ENCODE results near the gene HCFC1. TPM values are rescaled to one million over a fixed set of nuclear protein-coding genes. Genes with fewer than 3 reads are reported as not detected.

Gene HCFC1
- total RNA-seq, 1 donor from 2014 or later, result 48.4 TPM

- H3K36me3 ChIP-seq, result no peaks in the 10 kb centered on the region
- H3K27me3 ChIP-seq (ENCODE audit: low read depth), result no peaks in the 10 kb centered on the region
- no peak overlapping the region for H3K27ac ChIP-seq
- peaks cover 13% of the 10 kb centered on the region for H3K4me1 ChIP-seq
- TF ChIP-seq, protein P1, sequence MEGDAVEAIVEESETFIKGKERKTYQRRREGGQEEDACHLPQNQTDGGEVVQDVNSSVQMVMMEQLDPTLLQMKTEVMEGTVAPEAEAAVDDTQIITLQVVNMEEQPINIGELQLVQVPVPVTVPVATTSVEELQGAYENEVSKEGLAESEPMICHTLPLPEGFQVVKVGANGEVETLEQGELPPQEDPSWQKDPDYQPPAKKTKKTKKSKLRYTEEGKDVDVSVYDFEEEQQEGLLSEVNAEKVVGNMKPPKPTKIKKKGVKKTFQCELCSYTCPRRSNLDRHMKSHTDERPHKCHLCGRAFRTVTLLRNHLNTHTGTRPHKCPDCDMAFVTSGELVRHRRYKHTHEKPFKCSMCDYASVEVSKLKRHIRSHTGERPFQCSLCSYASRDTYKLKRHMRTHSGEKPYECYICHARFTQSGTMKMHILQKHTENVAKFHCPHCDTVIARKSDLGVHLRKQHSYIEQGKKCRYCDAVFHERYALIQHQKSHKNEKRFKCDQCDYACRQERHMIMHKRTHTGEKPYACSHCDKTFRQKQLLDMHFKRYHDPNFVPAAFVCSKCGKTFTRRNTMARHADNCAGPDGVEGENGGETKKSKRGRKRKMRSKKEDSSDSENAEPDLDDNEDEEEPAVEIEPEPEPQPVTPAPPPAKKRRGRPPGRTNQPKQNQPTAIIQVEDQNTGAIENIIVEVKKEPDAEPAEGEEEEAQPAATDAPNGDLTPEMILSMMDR (IDR thresholded peaks at IDR 0.05), result no peak
- H3K4me3 ChIP-seq, result peak overlapping the region; percentile 31
- no peak for DNase-seq
- intact Hi-C loops (cut with DNase I), result no loop called here
- no peaks in the 10 kb centered on the region for H3K9me3 ChIP-seq
- ATAC-seq, result no peak
Observed at GRCh38 chrX:153905481-153906095, 66.0 kb downstream of the HCFC1 start.

GRCh38 chrX:153903991-153904957, 67.3 kb downstream of the HCFC1 start, which contains the start of gene AVPR2:
Gene AVPR2 (plus strand): TSS chrX:153904673. CDS start chrX:153905146, 473 bp downstream.
- ATAC-seq (peak; percentile 13 to 15), DNase-seq (no peak)
- peak within 1 kb of the TSS; percentile 31 for H3K4me3 ChIP-seq
- intact Hi-C loops (cut with DNase I), result no loop called here
- H3K27ac ChIP-seq, result peak within 1 kb of the TSS; percentile 18
- H3K4me1 ChIP-seq, result peaks cover 13% of the 10 kb centered on the region
- H3K9me3 ChIP-seq, result no peaks in the 10 kb centered on the region
- H3K36me3 ChIP-seq, result no peaks in the 10 kb centered on the region
- H3K27me3 ChIP-seq (ENCODE audit: low read depth), result no peaks in the 10 kb centered on the region
- TF ChIP-seq, protein P1 (IDR thresholded peaks at IDR 0.05), result no peak

- ATAC-seq (peak; percentile 25 to 45), DNase-seq (no peak)
- intact Hi-C loops (cut with DNase I), result no loop called here
- Histone ChIP-seq H3K36me3 (no peaks in the 10 kb centered on the region), H3K4me3 (no peak overlapping the region), H3K9me3 (no peaks in the 10 kb centered on the region), H3K27me3 (ENCODE audit: low read depth) (no peaks in the 10 kb centered on the region), H3K4me1 (peaks cover 13% of the 10 kb centered on the region), H3K27ac (peak overlapping the region; percentile 18)
- TF ChIP-seq, protein P1 (IDR thresholded peaks at IDR 0.05), result no peak
Observed at GRCh38 chrX:153903238-153903980, 68.2 kb downstream of the HCFC1 start.

DNA sequence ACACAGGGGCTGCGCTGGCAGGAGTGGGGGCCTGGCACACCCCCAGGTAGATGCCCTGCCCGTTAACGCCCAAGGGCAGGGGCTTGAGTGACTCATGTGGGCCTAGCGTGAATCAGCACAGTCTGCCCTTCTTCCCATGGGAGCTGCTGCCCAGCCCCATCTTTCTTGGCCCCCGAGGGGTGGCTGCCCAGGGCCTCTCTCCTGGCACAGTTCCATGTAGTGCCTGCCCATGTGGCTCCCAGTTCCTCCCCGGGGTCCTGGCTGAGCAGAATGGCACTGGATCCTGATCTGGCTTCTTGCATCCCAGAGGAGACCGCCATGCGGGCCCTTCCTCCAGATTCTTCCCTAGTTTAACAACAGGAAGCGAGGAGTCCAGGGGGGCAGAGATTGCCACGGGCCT, 69.2 kb downstream of the HCFC1 start:
- TF ChIP-seq, protein P1 (IDR thresholded peaks at IDR 0.05), result no peak
- peak in 1 of 2 donors; percentile 4 for ATAC-seq
- Histone ChIP-seq H3K36me3 (no peaks in the 10 kb centered on the region), H3K27ac (no peak overlapping the region), H3K4me1 (peaks cover 13% of the 10 kb centered on the region), H3K4me3 (no peak overlapping the region), H3K27me3 (ENCODE audit: low read depth) (no peaks in the 10 kb centered on the region), H3K9me3 (no peaks in the 10 kb centered on the region)
- intact Hi-C loops (cut with DNase I), result no loop called here
- no peak for DNase-seq

DNA sequence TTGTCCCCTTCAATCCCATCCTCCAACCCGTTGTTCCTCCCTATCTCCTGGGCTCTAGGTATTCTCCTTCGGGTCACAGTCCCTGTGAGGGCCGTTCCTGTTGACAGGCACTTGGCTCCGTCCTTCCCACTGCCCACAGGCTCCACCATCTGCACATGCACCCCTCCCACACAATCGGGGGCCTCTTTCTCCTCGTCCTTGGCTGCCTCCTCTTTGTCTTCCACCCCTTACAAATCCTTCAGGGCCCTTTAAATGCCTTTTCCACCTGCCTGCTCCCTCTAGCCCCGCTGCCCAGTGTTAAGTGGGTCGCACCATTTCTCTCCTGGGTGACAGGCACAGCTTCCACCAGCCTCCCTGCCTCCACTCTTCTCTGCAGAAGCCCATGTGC, 69.9 kb downstream of the HCFC1 start:
- Histone ChIP-seq H3K27ac (no peak overlapping the region), H3K36me3 (no peaks in the 10 kb centered on the region), H3K4me3 (no peak overlapping the region), H3K9me3 (no peaks in the 10 kb centered on the region), H3K4me1 (peaks cover 13% of the 10 kb centered on the region), H3K27me3 (ENCODE audit: low read depth) (no peaks in the 10 kb centered on the region)
- TF ChIP-seq, protein P1 (IDR thresholded peaks at IDR 0.05), result no peak
- intact Hi-C loops (cut with DNase I), result no loop called here
- DNase-seq, result no peak
- ATAC-seq, result no peak

All from lower lobe of right lung (tissue), 2 donors.